ENCODE data around the gene MAP3K9. TPM values are rescaled to one million over a fixed set of nuclear protein-coding genes. Genes with fewer than 3 reads are reported as not detected.

MAP3K9 gene
- total RNA-seq, 4 donors from 2014 or later: under 0.01 to 0.38 (median 0.16) TPM; not detected in 1

- no peak for TF ChIP-seq CTCF (IDR thresholded peaks at IDR 0.05; ENCODE audit: low read depth)
Observed at GRCh38 chr14:70814466-70814865, 5.2 kb upstream of the MAP3K9 start.

- no peak for TF ChIP-seq CTCF (IDR thresholded peaks at IDR 0.05; ENCODE audit: low read depth)
Observed at GRCh38 chr14:70812124-70812818, 3.0 kb upstream of the MAP3K9 start.

GRCh38 chr14:70811578-70811977 lies 2.3 kb upstream of the MAP3K9 start:
- no peak for TF ChIP-seq CTCF (IDR thresholded peaks at IDR 0.05; ENCODE audit: low read depth)

GRCh38 chr14:70811050-70811449 lies 1.7 kb upstream of the MAP3K9 start:
- no peak for TF ChIP-seq CTCF (IDR thresholded peaks at IDR 0.05; ENCODE audit: low read depth)

GRCh38 chr14:70810621-70811020 lies 1.3 kb upstream of the MAP3K9 start:
- no peak for TF ChIP-seq CTCF (IDR thresholded peaks at IDR 0.05; ENCODE audit: low read depth)

- TF ChIP-seq CTCF (IDR thresholded peaks at IDR 0.05; ENCODE audit: low read depth): no peak
Observed at GRCh38 chr14:70808416-70809224, 693 bp downstream of the MAP3K9 start.

- no peak for TF ChIP-seq CTCF (IDR thresholded peaks at IDR 0.05; ENCODE audit: low read depth)
Observed at GRCh38 chr14:70807898-70808415, 1.4 kb downstream of the MAP3K9 start.

Data from subcutaneous adipose tissue (tissue), 4 donors.